Chondrocyte (in vitro differentiated cells): Measurements from ENCODE around the gene PAX6. TPM values are rescaled to one million over a fixed set of nuclear protein-coding genes. Genes with fewer than 3 reads are reported as not detected.

Experiments used
- DNase-seq: peaks from one replicate; pipeline ENCODE4 v3.0.0; 2021; ENCODE audit warnings: mixed read lengths, low spot score
- H3K27ac Mint-ChIP-seq: one replicate; pipeline ENCODE4 v1.8.0; 2021; ENCODE audit warnings: mild to moderate bottlenecking, moderate library complexity, mixed read lengths; ENCODE audit not compliant: unreplicated experiment
- H3K27me3 Mint-ChIP-seq: 2 replicates; pipeline ENCODE4 v1.8.0; 2021; ENCODE audit warnings: low read depth, mixed read lengths
- H3K36me3 Mint-ChIP-seq: 2 replicates; pipeline ENCODE4 v1.8.0; 2021; ENCODE audit warnings: low read depth, mixed read lengths
- H3K4me1 Mint-ChIP-seq: 2 replicates; pipeline ENCODE4 v1.8.0; 2021; ENCODE audit warnings: low read depth, mild to moderate bottlenecking, mixed read lengths
- H3K4me3 Mint-ChIP-seq: one replicate; pipeline ENCODE4 v1.8.0; 2021; ENCODE audit warnings: mild to moderate bottlenecking, moderate library complexity, mixed read lengths; ENCODE audit not compliant: unreplicated experiment
- H3K9me3 Mint-ChIP-seq: 2 replicates; pipeline ENCODE4 v1.8.0; 2021; ENCODE audit warnings: low read depth, mixed read lengths
- total RNA-seq: library from RNA; stranded (reverse); gene quantifications from 3 replicates; pipeline ENCODE4 v1.2.1, GENCODE V29; 2021
- TF ChIP-seq, protein P1 (sequence below): fragments of 200-600 bp; sonication (generic); IDR thresholded peaks from 2 replicates; pipeline ENCODE4 v1.5.0; 2021; ENCODE audit warnings: antibody characterized with exemption, mild to moderate bottlenecking, moderate library complexity

Gene PAX6
- total RNA-seq, 1 donor from 2014 or later: not detected

- H3K27ac Mint-ChIP-seq: peak overlapping the region; percentile 88
- H3K4me1 Mint-ChIP-seq: peaks cover 22% of the 10 kb centered on the region
- peaks cover 4% of the 10 kb centered on the region for H3K9me3 Mint-ChIP-seq
- TF ChIP-seq, protein P1, sequence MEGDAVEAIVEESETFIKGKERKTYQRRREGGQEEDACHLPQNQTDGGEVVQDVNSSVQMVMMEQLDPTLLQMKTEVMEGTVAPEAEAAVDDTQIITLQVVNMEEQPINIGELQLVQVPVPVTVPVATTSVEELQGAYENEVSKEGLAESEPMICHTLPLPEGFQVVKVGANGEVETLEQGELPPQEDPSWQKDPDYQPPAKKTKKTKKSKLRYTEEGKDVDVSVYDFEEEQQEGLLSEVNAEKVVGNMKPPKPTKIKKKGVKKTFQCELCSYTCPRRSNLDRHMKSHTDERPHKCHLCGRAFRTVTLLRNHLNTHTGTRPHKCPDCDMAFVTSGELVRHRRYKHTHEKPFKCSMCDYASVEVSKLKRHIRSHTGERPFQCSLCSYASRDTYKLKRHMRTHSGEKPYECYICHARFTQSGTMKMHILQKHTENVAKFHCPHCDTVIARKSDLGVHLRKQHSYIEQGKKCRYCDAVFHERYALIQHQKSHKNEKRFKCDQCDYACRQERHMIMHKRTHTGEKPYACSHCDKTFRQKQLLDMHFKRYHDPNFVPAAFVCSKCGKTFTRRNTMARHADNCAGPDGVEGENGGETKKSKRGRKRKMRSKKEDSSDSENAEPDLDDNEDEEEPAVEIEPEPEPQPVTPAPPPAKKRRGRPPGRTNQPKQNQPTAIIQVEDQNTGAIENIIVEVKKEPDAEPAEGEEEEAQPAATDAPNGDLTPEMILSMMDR: no peak
- no peak for DNase-seq
- H3K4me3 Mint-ChIP-seq: no peak overlapping the region
- H3K27me3 Mint-ChIP-seq: no peaks in the 10 kb centered on the region
- H3K36me3 Mint-ChIP-seq: peaks cover 2% of the 10 kb centered on the region
Observed at GRCh38 chr11:31780078-31780477, 31.0 kb downstream of the PAX6 start.

DNA sequence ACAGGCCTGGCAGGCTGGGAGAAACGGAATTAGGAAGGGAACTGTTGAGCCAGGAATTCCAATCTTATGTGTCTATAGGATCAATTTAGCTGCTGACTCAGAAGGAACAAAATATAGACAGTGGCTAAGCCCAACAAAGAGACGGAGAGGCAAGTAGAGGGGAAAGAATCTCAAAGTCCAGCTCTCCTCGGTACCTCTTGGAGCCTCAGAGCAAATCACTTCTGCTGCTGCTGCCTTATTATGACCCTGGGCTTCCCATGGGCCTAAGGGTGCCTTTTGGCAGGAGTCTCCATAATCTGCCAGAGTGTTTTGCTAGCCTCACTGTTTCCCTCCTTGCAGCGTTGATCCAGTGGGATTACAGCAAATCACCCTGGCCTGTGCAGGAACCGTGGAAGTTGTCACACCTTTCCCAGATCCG lies 31.7 kb downstream of the PAX6 start:
- Mint-ChIP-seq H3K27ac (peak overlapping the region; percentile 88), H3K27me3 (no peaks in the 10 kb centered on the region), H3K9me3 (peaks cover 4% of the 10 kb centered on the region), H3K36me3 (peaks cover 2% of the 10 kb centered on the region), H3K4me1 (peaks cover 22% of the 10 kb centered on the region), H3K4me3 (no peak overlapping the region)
- DNase-seq: no peak
- TF ChIP-seq, protein P1: no peak

GRCh38 chr11:31772412-31772811 lies 38.7 kb downstream of the PAX6 start:
- no peak for DNase-seq
- TF ChIP-seq, protein P1: no peak

GRCh38 chr11:31770011-31770700 lies 41.0 kb downstream of the PAX6 start:
- Mint-ChIP-seq H3K36me3 (no peaks in the 10 kb centered on the region), H3K4me3 (no peak overlapping the region), H3K27ac (no peak overlapping the region), H3K27me3 (no peaks in the 10 kb centered on the region), H3K9me3 (no peaks in the 10 kb centered on the region), H3K4me1 (no peaks in the 10 kb centered on the region)
- DNase-seq: no peak
- TF ChIP-seq, protein P1: no peak

More at GRCh38 chr11:31772412-31772811, 38.7 kb downstream of the PAX6 start:
- H3K4me3 Mint-ChIP-seq: no peak overlapping the region
- no peak overlapping the region for H3K27ac Mint-ChIP-seq
- H3K9me3 Mint-ChIP-seq: peaks cover 2% of the 10 kb centered on the region
- H3K4me1 Mint-ChIP-seq: no peaks in the 10 kb centered on the region
- no peaks in the 10 kb centered on the region for H3K27me3 Mint-ChIP-seq
- peaks cover 1% of the 10 kb centered on the region for H3K36me3 Mint-ChIP-seq

DNA sequence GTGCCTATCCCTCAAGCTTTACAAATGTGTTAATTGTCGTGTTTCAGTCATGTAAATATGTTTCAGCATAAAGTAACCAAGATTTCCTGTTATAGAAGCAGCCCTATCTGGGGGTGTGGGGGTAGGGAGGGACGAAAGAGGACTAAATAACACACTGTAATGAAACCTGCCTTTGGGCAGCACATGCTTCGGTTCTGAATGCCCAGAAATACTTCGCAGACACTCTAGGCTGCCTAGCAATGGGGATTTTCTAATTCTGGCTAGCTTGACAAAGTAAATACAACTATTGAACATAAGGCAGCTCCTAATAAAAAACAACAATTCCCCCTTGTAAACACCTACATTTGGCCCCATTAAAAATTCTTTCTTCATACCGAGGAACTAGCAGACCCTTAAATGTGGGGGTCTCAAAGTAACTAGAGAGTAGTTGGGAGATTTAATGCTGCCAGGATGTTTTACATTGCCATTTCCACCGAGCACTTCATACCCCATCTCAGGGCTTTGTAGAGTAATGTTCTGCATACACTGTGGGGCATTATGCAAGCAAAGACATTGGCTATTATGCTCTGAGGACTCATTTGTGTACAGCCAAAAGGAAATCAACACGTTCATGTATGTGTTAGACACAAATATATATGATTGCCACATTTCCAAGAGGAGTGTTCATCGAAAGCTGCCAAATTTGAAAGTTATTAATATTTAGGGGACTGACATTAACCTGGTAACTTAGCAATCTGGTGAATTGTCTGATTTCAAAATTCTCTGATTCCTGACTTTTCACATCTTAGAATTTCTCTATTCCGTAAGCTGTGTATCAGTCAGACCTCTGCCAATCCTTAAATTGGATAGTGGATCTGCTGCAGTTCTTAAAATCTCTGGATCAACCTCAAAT lies 42.1 kb downstream of the PAX6 start:
- no peaks in the 10 kb centered on the region for H3K27me3 Mint-ChIP-seq
- no peak overlapping the region for H3K4me3 Mint-ChIP-seq
- no peaks in the 10 kb centered on the region for H3K36me3 Mint-ChIP-seq
- no peak for DNase-seq
- H3K9me3 Mint-ChIP-seq: no peaks in the 10 kb centered on the region
- TF ChIP-seq, protein P1: no peak
- no peak overlapping the region for H3K27ac Mint-ChIP-seq
- H3K4me1 Mint-ChIP-seq: no peaks in the 10 kb centered on the region
